T-helper 17 cell (primary cell): ENCODE data around the gene PDPN. TPM values are rescaled to one million over a fixed set of nuclear protein-coding genes. Genes with fewer than 3 reads are reported as not detected.

Experiments
- ATAC-seq: fragments of 150-1000 bp; cut with Tn5 transposase; 2 replicates; pipeline ENCODE4 v1.10.0; 2021; ENCODE audit warnings: mild to moderate bottlenecking, moderate library complexity
- DNase-seq, 3 donors: peaks; one replicate each; pipeline versions ENCODE4 v3.0.0 to v3.0.0-alpha.2; 2020 to 2021
- H3K9me3 ChIP-seq: one replicate; pipeline ENCODE4 v1.7.0; 2013; ENCODE audit warnings: low read length, mild to moderate bottlenecking; ENCODE audit not compliant: control insufficient read depth, poor library complexity, severe bottlenecking
- H3K27ac Mint-ChIP-seq: one replicate; pipeline ENCODE4 v1.8.0; 2022; ENCODE audit warnings: mild to moderate bottlenecking, moderate library complexity, mixed read lengths
- H3K27me3 Mint-ChIP-seq: one replicate; pipeline ENCODE4 v1.8.0; 2022; ENCODE audit warnings: mixed read lengths
- H3K36me3 Mint-ChIP-seq: one replicate; pipeline ENCODE4 v1.8.0; 2022; ENCODE audit warnings: low read depth, mixed read lengths
- H3K4me1 Mint-ChIP-seq: one replicate; pipeline ENCODE4 v1.8.0; 2022; ENCODE audit warnings: mild to moderate bottlenecking, mixed read lengths
- H3K4me3 Mint-ChIP-seq: one replicate; pipeline ENCODE4 v1.8.0; 2022; ENCODE audit warnings: mild to moderate bottlenecking, moderate library complexity, mixed read lengths
- total RNA-seq, 4 donors: library from RNA in 2 of 4; stranded (reverse) in 2 of 4; gene quantifications; one replicate each; pipeline ENCODE4 v1.2.3 and lab custom pipeline; 2022 to 2026

Gene PDPN
- total RNA-seq (not detected), total RNA-seq (lab: John Stamatoyannopoulos, UW) (0 to 0.12 reads per million in 2 donors)

GRCh38 chr1:13583595-13583965, at the start of gene PDPN:
Gene PDPN, plus strand, starts transcription at chr1:13583832. Its CDS starts 202 bp downstream, at chr1:13584034.
- DNase-seq (no peak), ATAC-seq (no peak)
- no peaks in the 10 kb centered on the region for H3K9me3 ChIP-seq
- peaks cover 77% of the 10 kb centered on the region for H3K27me3 Mint-ChIP-seq
- no peak within 1 kb of the TSS for H3K27ac Mint-ChIP-seq
- H3K36me3 Mint-ChIP-seq, result no peaks in the 10 kb centered on the region
- H3K4me1 Mint-ChIP-seq, result no peaks in the 10 kb centered on the region
- H3K4me3 Mint-ChIP-seq, result no peak within 1 kb of the TSS

- peaks cover 2% of the 10 kb centered on the region for H3K4me1 Mint-ChIP-seq
- no peak for ATAC-seq
- no peak overlapping the region for H3K27ac Mint-ChIP-seq
- DNase-seq, result no peak
- no peaks in the 10 kb centered on the region for H3K36me3 Mint-ChIP-seq
- no peak overlapping the region for H3K4me3 Mint-ChIP-seq
- H3K9me3 ChIP-seq, result no peaks in the 10 kb centered on the region
- peaks cover 23% of the 10 kb centered on the region for H3K27me3 Mint-ChIP-seq
Measured at GRCh38 chr1:13535227-13535626, 48.4 kb upstream of the PDPN start.

GRCh38 chr1:13536571-13536970, 47.1 kb upstream of the PDPN start:
- Mint-ChIP-seq H3K27ac (no peak overlapping the region), H3K4me1 (no peaks in the 10 kb centered on the region), H3K4me3 (no peak overlapping the region), H3K27me3 (peaks cover 17% of the 10 kb centered on the region), H3K36me3 (no peaks in the 10 kb centered on the region)
- DNase-seq (no peak), ATAC-seq (no peak)
- H3K9me3 ChIP-seq, result no peaks in the 10 kb centered on the region

- H3K27ac Mint-ChIP-seq, result no peak overlapping the region
- no peak for DNase-seq
Measured at GRCh38 chr1:13538832-13539231, 44.8 kb upstream of the PDPN start.

GRCh38 chr1:13539683-13540082, 43.9 kb upstream of the PDPN start:
- H3K4me1 Mint-ChIP-seq, result no peaks in the 10 kb centered on the region
- H3K27me3 Mint-ChIP-seq, result peaks cover 22% of the 10 kb centered on the region
- no peak overlapping the region for H3K27ac Mint-ChIP-seq
- H3K9me3 ChIP-seq, result no peaks in the 10 kb centered on the region
- no peak for ATAC-seq
- no peak overlapping the region for H3K4me3 Mint-ChIP-seq
- DNase-seq, result no peak
- H3K36me3 Mint-ChIP-seq, result no peaks in the 10 kb centered on the region

More at GRCh38 chr1:13538832-13539231, 44.8 kb upstream of the PDPN start:
- no peak for ATAC-seq
- Mint-ChIP-seq H3K36me3 (no peaks in the 10 kb centered on the region), H3K27me3 (peaks cover 17% of the 10 kb centered on the region), H3K4me1 (no peaks in the 10 kb centered on the region), H3K4me3 (no peak overlapping the region)
- no peaks in the 10 kb centered on the region for H3K9me3 ChIP-seq

- Mint-ChIP-seq H3K4me3 (no peak overlapping the region), H3K27ac (no peak overlapping the region), H3K4me1 (no peaks in the 10 kb centered on the region)
Measured at GRCh38 chr1:13540866-13541265, 42.8 kb upstream of the PDPN start.

GRCh38 chr1:13541435-13542215, 42.0 kb upstream of the PDPN start:
- H3K36me3 Mint-ChIP-seq, result no peaks in the 10 kb centered on the region
- H3K4me3 Mint-ChIP-seq, result no peak overlapping the region
- no peak overlapping the region for H3K27ac Mint-ChIP-seq
- H3K27me3 Mint-ChIP-seq, result peaks cover 16% of the 10 kb centered on the region
- H3K4me1 Mint-ChIP-seq, result no peaks in the 10 kb centered on the region
- DNase-seq (no peak), ATAC-seq (no peak)
- no peaks in the 10 kb centered on the region for H3K9me3 ChIP-seq

More at GRCh38 chr1:13540866-13541265, 42.8 kb upstream of the PDPN start:
- no peaks in the 10 kb centered on the region for H3K9me3 ChIP-seq
- DNase-seq, result no peak
- ATAC-seq, result no peak
- Mint-ChIP-seq H3K27me3 (peaks cover 20% of the 10 kb centered on the region), H3K36me3 (no peaks in the 10 kb centered on the region)

- H3K27ac Mint-ChIP-seq, result no peak overlapping the region
- no peaks in the 10 kb centered on the region for H3K36me3 Mint-ChIP-seq
- DNase-seq (no peak), ATAC-seq (no peak)
- H3K4me3 Mint-ChIP-seq, result no peak overlapping the region
- no peaks in the 10 kb centered on the region for H3K4me1 Mint-ChIP-seq
- peaks cover 21% of the 10 kb centered on the region for H3K27me3 Mint-ChIP-seq
- no peaks in the 10 kb centered on the region for H3K9me3 ChIP-seq
Measured at GRCh38 chr1:13543451-13544220, 40.0 kb upstream of the PDPN start.

- DNase-seq, result no peak
- Mint-ChIP-seq H3K27me3 (peaks cover 26% of the 10 kb centered on the region), H3K27ac (no peak overlapping the region), H3K4me3 (no peak overlapping the region), H3K4me1 (no peaks in the 10 kb centered on the region), H3K36me3 (no peaks in the 10 kb centered on the region)
- ATAC-seq, result no peak
- no peaks in the 10 kb centered on the region for H3K9me3 ChIP-seq
Measured at GRCh38 chr1:13544221-13544556, 39.4 kb upstream of the PDPN start.

- no peak for DNase-seq
- H3K9me3 ChIP-seq, result no peaks in the 10 kb centered on the region
- ATAC-seq, result no peak
- Mint-ChIP-seq H3K4me1 (no peaks in the 10 kb centered on the region), H3K27ac (no peak overlapping the region), H3K36me3 (no peaks in the 10 kb centered on the region), H3K4me3 (no peak overlapping the region), H3K27me3 (peaks cover 22% of the 10 kb centered on the region)
Measured at GRCh38 chr1:13546791-13547190, 36.8 kb upstream of the PDPN start.

GRCh38 chr1:13548281-13548680, 35.4 kb upstream of the PDPN start:
- no peaks in the 10 kb centered on the region for H3K36me3 Mint-ChIP-seq
- H3K27ac Mint-ChIP-seq, result no peak overlapping the region
- no peaks in the 10 kb centered on the region for H3K4me1 Mint-ChIP-seq
- no peak for ATAC-seq
- H3K4me3 Mint-ChIP-seq, result no peak overlapping the region
- DNase-seq, result no peak
- peaks cover 22% of the 10 kb centered on the region for H3K27me3 Mint-ChIP-seq
- H3K9me3 ChIP-seq, result no peaks in the 10 kb centered on the region

GRCh38 chr1:13549021-13549420, 34.6 kb upstream of the PDPN start:
- H3K27me3 Mint-ChIP-seq, result peaks cover 21% of the 10 kb centered on the region
- ATAC-seq (no peak), DNase-seq (no peak)
- H3K4me1 Mint-ChIP-seq, result no peaks in the 10 kb centered on the region
- H3K9me3 ChIP-seq, result no peaks in the 10 kb centered on the region
- no peak overlapping the region for H3K4me3 Mint-ChIP-seq
- no peak overlapping the region for H3K27ac Mint-ChIP-seq
- no peaks in the 10 kb centered on the region for H3K36me3 Mint-ChIP-seq

GRCh38 chr1:13549521-13549920, 34.1 kb upstream of the PDPN start:
- no peak overlapping the region for H3K4me3 Mint-ChIP-seq
- H3K27me3 Mint-ChIP-seq, result peaks cover 17% of the 10 kb centered on the region
- no peaks in the 10 kb centered on the region for H3K4me1 Mint-ChIP-seq
- ATAC-seq, result no peak
- no peak for DNase-seq
- H3K27ac Mint-ChIP-seq, result no peak overlapping the region
- no peaks in the 10 kb centered on the region for H3K9me3 ChIP-seq
- no peaks in the 10 kb centered on the region for H3K36me3 Mint-ChIP-seq

GRCh38 chr1:13550663-13551062, 33.0 kb upstream of the PDPN start:
- H3K36me3 Mint-ChIP-seq, result no peaks in the 10 kb centered on the region
- H3K27me3 Mint-ChIP-seq, result peaks cover 17% of the 10 kb centered on the region
- DNase-seq (no peak), ATAC-seq (no peak)
- no peaks in the 10 kb centered on the region for H3K4me1 Mint-ChIP-seq
- no peaks in the 10 kb centered on the region for H3K9me3 ChIP-seq
- no peak overlapping the region for H3K27ac Mint-ChIP-seq
- no peak overlapping the region for H3K4me3 Mint-ChIP-seq
